GM21360 (cell line): ENCODE measurements around the gene DDHD1.
"Not testable (repeated sequence)": the region's sequence is repeated elsewhere in the genome, so short reads cannot be mapped to it uniquely, and the experiment has no call there.

Experiments
- ATAC-seq: cut with Tn5 transposase; IDR thresholded peaks from one replicate; pipeline ENCODE4 v1.9.1; 2021; ENCODE audit warnings: mild to moderate bottlenecking, moderate library complexity; ENCODE audit not compliant: unreplicated experiment

Gene DDHD1

DNA sequence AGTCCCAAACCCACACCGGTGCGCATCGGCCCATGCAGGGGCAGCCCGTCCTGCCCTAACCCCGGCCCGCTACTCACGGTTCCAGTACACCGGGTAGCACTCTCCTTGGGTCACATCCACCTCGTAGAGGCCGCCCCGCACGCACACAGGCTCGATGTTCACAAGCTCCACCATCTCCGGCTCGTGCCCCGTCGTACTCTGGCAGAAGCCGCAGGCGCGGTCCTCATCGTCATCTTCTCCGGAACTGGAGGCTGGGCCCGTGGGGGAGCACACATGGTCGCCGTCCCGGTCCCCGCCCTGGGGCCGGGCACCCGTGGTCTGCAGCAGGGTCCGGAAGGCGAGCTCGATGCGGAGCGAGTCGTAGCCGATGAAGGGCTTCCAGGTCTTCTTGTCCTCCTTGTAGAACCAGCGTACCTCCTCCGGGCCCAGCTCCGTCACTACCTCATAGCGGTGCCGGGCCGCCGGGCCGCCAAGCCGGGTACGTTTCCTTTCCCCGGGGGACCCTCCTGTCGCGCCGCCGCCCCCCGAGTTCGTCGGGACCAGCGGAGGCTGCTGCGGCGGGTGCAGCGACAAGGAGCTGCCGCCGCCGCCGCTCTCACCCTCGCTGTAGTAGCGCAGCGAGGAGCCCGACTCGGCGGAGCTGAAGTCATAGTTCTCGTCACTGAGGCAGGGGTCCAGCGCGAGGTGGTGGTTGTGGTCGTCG is 788 bp downstream of the DDHD1 start:
- ATAC-seq, result peak; percentile 10

- peak; percentile 11 for ATAC-seq
Measured at GRCh38 chr14:53151523-53152183, 1.5 kb downstream of the DDHD1 start.

DNA sequence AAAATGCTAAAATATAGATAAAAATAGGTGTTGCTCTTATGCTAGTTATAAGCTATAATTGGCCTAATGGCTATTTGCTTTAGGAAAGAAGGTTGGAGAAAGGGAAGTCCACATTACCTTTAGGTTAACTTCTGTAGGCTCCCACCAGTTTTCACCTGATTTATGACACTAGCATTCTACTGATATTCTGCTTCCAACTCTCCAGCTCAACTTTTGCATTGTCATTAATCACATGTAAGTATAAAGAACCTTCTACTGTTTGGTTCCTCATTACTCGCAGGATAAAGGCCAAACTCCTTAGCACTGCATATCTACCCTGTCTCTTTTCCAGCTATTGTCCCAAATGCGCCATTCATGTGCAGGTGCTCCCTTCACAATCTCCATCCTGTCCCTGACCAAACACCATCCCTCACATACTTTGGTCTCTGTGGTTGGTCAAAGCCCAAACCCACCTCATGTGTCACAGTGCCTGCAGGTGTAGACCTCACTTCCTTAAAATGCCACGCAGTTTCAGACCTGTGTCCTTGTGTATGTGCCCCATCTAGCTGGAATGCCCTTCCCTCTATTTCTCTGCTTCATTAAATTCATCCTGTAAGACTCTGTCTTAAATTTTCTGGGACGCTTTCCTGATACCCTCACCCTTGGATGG is 3.3 kb downstream of the DDHD1 start:
- no peak for ATAC-seq

DNA sequence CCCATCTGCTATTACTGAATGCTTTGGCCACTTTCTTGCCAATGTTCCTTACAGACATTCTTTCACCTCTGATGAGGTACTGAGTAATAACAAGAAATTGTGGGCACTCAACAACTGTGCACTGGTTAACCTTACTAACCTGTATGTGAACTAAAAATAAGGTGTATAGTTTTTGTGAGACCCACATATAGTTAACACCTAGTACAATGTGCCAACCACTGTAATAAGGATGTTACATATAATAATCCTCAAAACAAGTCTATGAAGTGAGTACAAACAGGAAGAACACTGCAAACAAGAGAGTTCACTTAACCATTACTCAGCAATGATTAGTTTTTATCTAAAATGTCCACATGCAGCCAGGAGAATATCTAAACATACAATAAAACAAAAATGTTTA is 4.5 kb downstream of the DDHD1 start:
- ATAC-seq, result no peak

- ATAC-seq, result no peak
Measured at GRCh38 chr14:53147893-53148292, 5.2 kb downstream of the DDHD1 start.

GRCh38 chr14:53147208-53147607 is 5.9 kb downstream of the DDHD1 start:
- ATAC-seq, result no peak

GRCh38 chr14:53146739-53147138 is 6.4 kb downstream of the DDHD1 start:
- no peak for ATAC-seq

DNA sequence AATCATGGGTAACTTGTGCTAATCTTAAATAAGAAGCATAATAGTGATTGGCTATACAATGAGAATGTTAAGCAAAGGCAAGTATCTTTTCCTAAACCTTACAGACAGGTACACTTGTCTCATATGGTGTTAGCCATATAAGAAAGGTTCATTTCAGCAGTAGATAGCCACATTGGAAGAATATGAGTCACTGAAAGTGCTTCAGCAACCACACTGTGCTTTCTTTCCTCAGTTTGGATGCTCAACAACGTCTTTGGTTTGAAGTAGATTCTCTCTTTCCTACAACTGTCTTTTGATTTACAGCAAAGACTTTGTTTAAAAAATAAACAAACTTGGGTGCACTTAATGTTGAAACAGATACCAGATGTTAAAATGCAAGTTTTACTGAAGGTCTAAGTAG is 8.9 kb downstream of the DDHD1 start:
- ATAC-seq, result peak; percentile 67

GRCh38 chr14:53140585-53140984 is 12.5 kb downstream of the DDHD1 start:
- ATAC-seq, result no peak

GRCh38 chr14:53137568-53138203 is 15.4 kb downstream of the DDHD1 start:
- ATAC-seq, result no peak

- ATAC-seq, result not testable (repeated sequence)
Measured at GRCh38 chr14:53130491-53130890, 22.6 kb downstream of the DDHD1 start.

DNA sequence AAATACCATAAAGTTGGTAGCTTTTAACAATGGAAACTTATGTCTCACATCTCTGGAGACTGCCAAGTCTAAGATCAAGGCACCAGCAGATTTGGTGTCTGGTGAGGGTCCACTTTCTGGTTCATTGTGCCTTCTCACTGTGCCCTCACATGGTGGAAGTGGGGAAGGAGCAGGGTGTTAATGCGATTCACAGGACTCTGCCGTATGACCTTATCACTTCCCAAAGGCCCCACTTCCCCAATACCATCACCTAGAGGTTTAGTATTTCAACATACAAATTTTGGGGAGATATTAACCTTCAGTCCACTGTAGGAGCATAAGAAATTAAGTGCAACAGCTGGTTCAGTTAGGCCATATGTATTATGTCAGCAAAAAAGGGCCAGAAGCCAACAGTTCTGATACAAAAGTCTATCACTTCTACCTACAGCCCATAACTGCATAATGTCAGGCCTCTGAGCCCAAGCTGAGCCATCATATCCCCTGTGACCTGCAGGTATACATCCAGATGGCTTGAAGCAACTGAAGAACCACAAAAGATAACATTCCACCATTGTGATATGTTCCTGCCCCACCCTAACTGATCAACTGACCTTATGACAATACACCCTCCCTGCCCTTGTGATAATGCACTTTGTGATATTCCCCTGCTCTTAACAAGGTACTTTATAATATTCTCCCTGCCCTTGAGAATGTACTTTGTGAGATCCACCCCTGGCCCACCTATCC is 24.7 kb downstream of the DDHD1 start:
- ATAC-seq, result no peak

- ATAC-seq, result no peak
Measured at GRCh38 chr14:53127832-53128231, 25.3 kb downstream of the DDHD1 start.

DNA sequence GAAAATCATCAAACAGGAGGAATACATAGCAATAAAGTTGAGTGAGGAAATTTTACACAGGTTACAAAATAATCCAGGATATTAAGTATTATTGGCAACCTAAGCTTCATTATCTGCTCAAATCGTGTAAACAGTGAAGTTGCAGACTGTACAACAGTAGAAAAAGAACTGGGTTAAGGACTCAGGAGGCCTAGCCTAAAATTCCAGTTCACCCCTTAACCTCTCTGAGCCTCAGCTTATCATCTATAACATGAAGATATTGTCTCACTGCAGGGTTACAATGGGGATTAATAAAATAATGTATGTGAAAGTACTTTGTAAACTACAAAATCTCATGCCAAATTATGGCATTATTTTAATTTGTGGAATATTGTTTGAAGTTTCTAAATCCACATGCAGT is 26.0 kb downstream of the DDHD1 start:
- no peak for ATAC-seq

DNA sequence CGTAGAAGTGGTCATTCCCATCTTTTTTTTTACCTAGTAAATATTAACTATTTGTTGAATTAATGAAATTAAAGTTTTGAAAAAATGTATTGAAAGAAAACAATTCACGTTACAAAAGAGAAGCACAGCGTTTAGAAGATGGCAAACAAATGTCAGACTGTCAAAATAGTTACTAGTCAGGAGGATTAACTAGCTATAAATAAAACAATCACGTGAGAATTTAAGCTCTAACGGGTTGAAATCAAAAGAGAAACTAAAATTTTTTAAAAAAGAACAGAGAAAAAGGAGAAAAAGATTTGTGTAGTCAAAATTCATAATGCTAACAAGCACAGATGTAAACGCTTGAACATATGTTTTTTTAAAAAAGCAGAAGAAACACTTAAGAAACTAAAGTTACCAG is 26.4 kb downstream of the DDHD1 start:
- ATAC-seq, result no peak

DNA sequence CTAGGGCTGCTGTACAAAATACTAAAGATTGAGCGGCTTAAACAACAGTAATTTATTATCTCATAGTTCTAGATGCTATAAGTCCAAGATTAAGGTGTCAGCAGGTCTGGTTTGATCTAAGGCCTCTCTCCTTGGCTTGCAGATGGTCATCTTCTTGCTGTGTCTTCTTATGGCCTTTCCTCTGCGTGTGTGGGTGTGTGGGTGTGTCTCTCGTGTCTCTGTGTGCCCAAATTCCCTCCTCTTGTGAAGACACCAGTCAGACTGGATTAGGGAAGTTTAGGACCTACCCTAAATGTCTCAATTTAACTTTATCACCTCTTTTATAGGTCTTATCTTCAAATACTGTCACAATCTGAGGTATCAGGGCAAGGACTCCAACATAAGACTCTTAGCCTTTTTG is 28.3 kb downstream of the DDHD1 start:
- no peak for ATAC-seq

GRCh38 chr14:53121419-53121818 is 31.7 kb downstream of the DDHD1 start:
- ATAC-seq, result not testable (repeated sequence)

- ATAC-seq, result not testable (repeated sequence)
Measured at GRCh38 chr14:53117479-53117878, 35.6 kb downstream of the DDHD1 start.

- no peak for ATAC-seq
Measured at GRCh38 chr14:53113989-53114388, 39.1 kb downstream of the DDHD1 start.

DNA sequence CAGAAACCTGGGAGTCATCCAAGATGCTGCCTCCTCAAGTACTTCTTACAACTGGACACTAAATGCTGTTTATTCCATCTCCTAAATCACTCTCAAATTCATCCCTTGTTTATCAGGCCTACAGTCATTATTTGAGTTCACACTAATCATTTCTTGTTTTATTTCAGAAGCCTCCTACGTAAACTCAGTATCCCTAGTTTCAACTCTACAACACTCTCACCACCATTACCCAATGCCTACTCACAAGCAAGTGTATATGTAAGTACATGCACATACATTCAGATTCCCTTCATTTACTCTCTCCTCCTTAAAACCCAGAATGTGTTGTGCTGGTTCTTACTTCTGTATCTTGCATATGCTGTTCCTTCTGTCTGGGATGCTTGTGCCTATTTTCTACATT is 43.0 kb downstream of the DDHD1 start:
- no peak for ATAC-seq
